ENCODE results near the gene COX7A2.

The COX7A2 gene

DNA sequence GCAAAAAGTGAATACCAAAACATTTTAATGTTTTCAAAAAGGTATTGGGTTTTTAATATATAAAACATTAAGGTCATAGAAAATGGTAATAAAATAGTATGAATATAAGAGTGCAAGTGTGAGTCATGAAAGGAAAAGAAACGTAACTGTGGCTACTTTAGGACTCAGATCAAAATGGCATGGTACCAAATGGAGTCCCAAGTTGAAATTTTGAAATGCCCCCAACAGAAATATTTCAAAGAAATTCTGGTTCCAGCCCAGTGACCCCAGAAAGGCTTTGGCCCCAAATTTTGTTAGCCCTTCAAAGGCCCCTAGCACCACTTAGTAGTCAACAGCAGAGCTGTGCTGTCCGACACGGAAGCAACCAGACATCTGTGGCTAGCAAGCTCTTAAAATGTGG lies 43.7 kb downstream of the COX7A2 start:
- DNase-seq (ENCODE audit: low spot score), result no peak

DNA sequence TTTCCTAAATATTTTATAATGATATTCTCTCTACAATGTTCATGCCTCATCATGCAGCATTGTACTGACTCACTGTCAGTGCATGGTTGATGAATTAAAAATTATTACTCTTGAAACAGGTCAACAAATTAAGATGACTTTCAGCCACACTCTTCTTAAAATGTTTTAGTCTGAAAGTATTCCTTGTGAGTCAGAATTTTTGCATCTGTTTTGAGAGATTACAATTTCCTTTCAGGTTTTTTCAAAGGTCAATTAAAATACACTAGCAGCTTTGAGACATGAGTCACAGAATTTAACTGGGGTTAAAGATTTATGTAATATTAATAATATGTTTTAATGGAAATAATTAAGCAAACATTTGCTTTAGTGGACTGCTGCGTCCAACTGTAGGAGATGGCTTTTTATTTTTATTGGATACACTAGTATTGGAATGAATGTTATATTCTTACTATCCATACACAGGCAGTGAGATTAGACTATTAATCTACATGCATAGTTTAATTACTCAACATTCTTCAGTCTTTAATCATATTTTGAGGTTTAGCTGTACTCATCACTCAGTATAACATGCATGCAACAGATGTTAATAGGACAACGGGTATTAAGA lies 47.4 kb downstream of the COX7A2 start:
- no peak for DNase-seq (ENCODE audit: low spot score)

DNA sequence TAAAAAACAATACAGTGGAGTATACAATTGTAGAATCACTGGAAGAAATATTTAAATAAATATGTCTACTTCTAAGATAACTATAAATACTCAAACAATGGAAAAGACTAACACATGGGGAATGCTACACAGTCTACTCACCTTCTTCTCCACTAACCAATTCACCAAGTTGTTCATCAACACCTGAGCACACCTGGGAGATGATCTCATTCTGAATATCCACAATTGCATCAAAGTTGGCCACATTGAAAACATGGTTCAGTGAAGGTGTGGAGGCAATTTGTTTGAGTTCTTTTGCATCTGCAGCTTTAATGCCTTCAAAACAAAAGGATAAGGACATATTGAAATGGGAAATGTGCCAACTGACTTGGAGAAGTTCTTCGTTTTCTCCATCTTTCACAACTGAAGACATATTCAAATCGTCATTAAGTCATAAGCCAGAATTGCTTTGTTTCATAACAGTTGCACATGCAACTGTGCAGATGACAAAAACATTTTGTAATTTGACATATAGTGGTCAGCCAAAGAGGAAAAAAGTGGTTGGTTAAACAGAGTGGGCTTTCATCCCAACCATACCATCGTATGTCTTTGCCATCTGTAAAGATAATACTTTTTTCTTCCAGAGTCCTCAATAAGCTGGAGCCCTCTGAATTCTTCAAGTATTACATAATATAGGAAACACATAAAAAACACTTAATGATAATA lies 55.2 kb downstream of the COX7A2 start:
- DNase-seq (ENCODE audit: low spot score), result no peak

All from germinal center (tissue), 1 donor.